ENCODE results near the gene YIPF2.
A peak's percentile ranks its signal among the peaks of the same experiment; 100 is the strongest.

Gene YIPF2

GRCh38 chr19:10936661-10937084, 8.2 kb upstream of the YIPF2 start:
- DNase-seq, result peak; percentile 65

GRCh38 chr19:10935371-10936059, 7.1 kb upstream of the YIPF2 start:
- DNase-seq, result no peak

- DNase-seq, result no peak
These were observed 959 bp upstream of the YIPF2 start for GRCh38 chr19:10929402-10929794.

- no peak for DNase-seq
These were observed 493 bp downstream of the YIPF2 start for GRCh38 chr19:10927730-10928562.

- DNase-seq, result no peak
These were observed 3.8 kb downstream of the YIPF2 start for GRCh38 chr19:10924597-10924996.

- DNase-seq, result no peak
These were observed 5.0 kb downstream of the YIPF2 start for GRCh38 chr19:10923260-10924112.

- no peak for DNase-seq
These were observed 5.8 kb downstream of the YIPF2 start for GRCh38 chr19:10922638-10923014.

GRCh38 chr19:10921910-10922637, 6.4 kb downstream of the YIPF2 start:
- DNase-seq, result no peak

- no peak for DNase-seq
These were observed 7.1 kb downstream of the YIPF2 start for GRCh38 chr19:10921199-10921909.

- DNase-seq, result no peak
These were observed 7.7 kb downstream of the YIPF2 start for GRCh38 chr19:10920781-10921180.

GRCh38 chr19:10920288-10920655, 8.2 kb downstream of the YIPF2 start:
- DNase-seq, result no peak

GRCh38 chr19:10919352-10920287, 8.8 kb downstream of the YIPF2 start:
- DNase-seq, result no peak

GRCh38 chr19:10918359-10918758, 10.1 kb downstream of the YIPF2 start:
- no peak for DNase-seq

GRCh38 chr19:10916602-10917001, 11.8 kb downstream of the YIPF2 start:
- no peak for DNase-seq

GRCh38 chr19:10915130-10916091, 13.0 kb downstream of the YIPF2 start:
- no peak for DNase-seq

GRCh38 chr19:10913716-10914340, 14.6 kb downstream of the YIPF2 start:
- DNase-seq, result no peak

- no peak for DNase-seq
These were observed 15.8 kb downstream of the YIPF2 start for GRCh38 chr19:10912619-10913018.

GRCh38 chr19:10911579-10912363, 16.7 kb downstream of the YIPF2 start:
- no peak for DNase-seq
